Activated CD4-positive, alpha-beta memory T cell treated with anti-CD3 and anti-CD28 coated beads, Interleukin-2, amount 10 ng/mL, durations not matched to agents 7 days and 5 days (primary cell): ENCODE data around the gene CTRB1. TPM values are rescaled to one million over a fixed set of nuclear protein-coding genes. Genes with fewer than 3 reads are reported as not detected.
"Not testable (repeated sequence)": the region's sequence is repeated elsewhere in the genome, so short reads cannot be mapped to it uniquely, and the experiment has no call there.

Experiments
- CTCF ChIA-PET: fragments of 350-600 bp; sonication (Branson Sonifier 250); formaldehyde crosslinking; loops from one replicate; lab custom pipeline; 2021; ENCODE audit warnings: antibody characterized with exemption, inconsistent platforms; lab: Charles Lee
- POLR2A ChIA-PET: fragments of 350-600 bp; sonication (Branson Sonifier 250); formaldehyde crosslinking; loops from one replicate; lab custom pipeline; 2021; ENCODE audit warnings: antibody characterized with exemption; lab: Charles Lee
- DNase-seq: peaks from one replicate; pipeline ENCODE4 v3.0.0-alpha.2; 2020
- H3K27ac Mint-ChIP-seq: one replicate; pipeline ENCODE4 v1.8.0; 2021; ENCODE audit warnings: mild to moderate bottlenecking, mixed read lengths
- H3K27me3 Mint-ChIP-seq: one replicate; pipeline ENCODE4 v1.8.0; 2021; ENCODE audit warnings: mixed read lengths
- H3K36me3 Mint-ChIP-seq: one replicate; pipeline ENCODE4 v1.8.0; 2021; ENCODE audit warnings: low read depth, mixed read lengths
- H3K4me1 Mint-ChIP-seq: one replicate; pipeline ENCODE4 v1.8.0; 2021; ENCODE audit warnings: mixed read lengths
- H3K4me3 Mint-ChIP-seq: one replicate; pipeline ENCODE4 v1.8.0; 2021; ENCODE audit warnings: mild to moderate bottlenecking, mixed read lengths
- H3K9me3 Mint-ChIP-seq: one replicate; pipeline ENCODE4 v1.8.0; 2021; ENCODE audit warnings: mixed read lengths
- total RNA-seq, 2 experiments: library from RNA; stranded (reverse); gene quantifications; one replicate each; pipeline ENCODE4 v1.2.3, GENCODE V29; 2021

CTRB1 gene
- total RNA-seq, 2 experiments from 2014 or later = not detected

DNA sequence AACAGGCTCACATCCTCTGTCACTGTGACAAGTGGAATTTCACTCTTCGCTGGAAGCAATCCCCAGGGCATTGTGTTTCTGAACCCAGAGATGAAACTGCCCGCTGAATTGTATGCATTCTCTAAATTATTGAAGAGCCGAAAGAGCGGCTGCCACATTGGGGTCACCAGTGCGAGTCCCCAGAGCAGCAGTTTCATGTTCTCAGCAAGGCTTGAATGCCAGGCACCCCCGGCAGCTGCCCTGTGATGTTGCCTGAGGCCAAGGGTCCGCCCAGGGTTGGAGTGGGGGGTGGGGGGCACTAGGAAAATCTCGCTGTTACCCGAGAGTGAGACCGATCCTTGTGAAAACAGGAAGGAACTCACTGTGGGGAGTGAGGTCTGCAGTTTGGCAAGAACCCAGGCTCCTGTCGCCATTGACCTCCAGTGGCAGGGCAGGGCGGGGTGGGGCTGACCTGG, 53.3 kb downstream of the CTRB1 start:
- Mint-ChIP-seq H3K27me3 (peaks cover 1% of the 10 kb centered on the region), H3K36me3 (no peaks in the 10 kb centered on the region), H3K4me1 (no peaks in the 10 kb centered on the region), H3K9me3 (no peaks in the 10 kb centered on the region), H3K4me3 (no peak overlapping the region), H3K27ac (no peak overlapping the region)
- DNase-seq = no peak
- CTCF ChIA-PET = no interaction called here
- POLR2A ChIA-PET = no interaction called here

DNA sequence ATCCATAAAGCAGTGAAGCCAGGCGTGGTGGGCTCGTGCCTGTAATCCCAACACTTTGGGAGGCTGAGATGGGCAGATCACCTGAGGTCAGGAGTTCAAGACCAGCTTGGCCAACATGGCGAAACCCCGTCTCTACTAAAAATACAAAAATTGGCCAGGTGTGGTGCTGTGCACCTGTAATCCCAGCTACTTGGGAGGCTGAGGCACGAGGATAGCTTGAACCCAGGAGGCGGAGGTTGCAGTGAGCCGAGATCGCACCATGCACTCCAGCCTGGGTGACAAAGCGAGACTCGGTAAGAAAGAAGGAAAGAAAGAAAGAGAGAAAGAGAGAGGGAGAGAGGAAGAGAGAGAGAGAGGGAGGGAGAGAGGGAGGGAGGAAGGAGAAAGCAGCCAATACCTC, 53.8 kb downstream of the CTRB1 start:
- H3K27ac Mint-ChIP-seq, DNase-seq, H3K4me3 Mint-ChIP-seq, CTCF ChIA-PET, H3K4me1 Mint-ChIP-seq, H3K36me3 Mint-ChIP-seq, H3K27me3 Mint-ChIP-seq, H3K9me3 Mint-ChIP-seq: not testable (repeated sequence)
- POLR2A ChIA-PET = interaction anchor here (0.7 kb wide), 1 partner anchor 62 kb away, joined by 3 read pairs; no protein-coding TSS in a partner anchor

DNA sequence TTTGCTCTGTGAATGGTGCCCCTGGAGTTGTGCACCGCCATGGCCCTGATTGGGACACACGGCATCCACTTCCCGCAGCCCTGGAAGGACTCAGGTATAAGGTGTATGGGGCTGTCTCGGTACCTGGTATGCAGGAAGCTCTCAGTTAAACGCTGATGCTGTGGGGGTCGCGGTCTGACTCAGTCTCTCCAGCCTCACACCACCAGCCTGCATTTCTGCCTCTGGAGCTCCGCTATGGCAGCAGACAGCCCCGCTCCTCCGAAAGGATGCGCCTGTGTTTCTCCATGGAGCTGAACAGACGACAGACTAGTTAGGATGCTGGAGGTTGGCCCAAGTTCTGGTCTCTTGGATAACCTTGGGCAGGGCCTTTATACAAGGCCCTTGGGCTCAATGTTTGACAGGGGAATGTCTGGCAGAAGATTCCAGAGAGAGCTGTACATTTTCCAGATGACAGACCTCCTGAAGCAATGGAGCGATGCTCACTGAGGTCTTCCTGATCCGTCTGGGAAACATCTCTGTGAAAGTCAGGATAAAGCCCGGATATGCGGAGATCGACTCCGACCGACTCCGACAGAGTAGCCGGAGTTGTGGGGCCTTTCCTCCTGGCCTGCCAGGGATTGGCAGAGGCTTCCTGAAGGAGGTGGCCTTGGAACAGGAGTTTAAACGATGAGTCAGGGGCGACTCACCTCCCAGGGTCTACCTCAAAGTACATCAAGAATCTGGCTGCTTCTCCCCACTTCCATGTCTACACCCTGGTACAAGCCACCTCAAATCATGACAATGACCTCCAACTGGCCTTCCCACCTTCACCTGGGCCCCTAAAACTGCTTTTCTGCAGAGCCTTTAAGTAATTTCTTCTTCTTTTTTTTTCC, 54.5 kb downstream of the CTRB1 start:
- POLR2A ChIA-PET = interaction anchor here (0.7 kb wide), 1 partner anchor 61 kb away, joined by 3 read pairs; no protein-coding TSS in a partner anchor

More for the DNA sequence above, 54.5 kb downstream of the CTRB1 start:
- Mint-ChIP-seq H3K4me3 (no peak overlapping the region), H3K27ac (no peak overlapping the region), H3K36me3 (no peaks in the 10 kb centered on the region), H3K27me3 (peaks cover 8% of the 10 kb centered on the region), H3K4me1 (no peaks in the 10 kb centered on the region), H3K9me3 (no peaks in the 10 kb centered on the region)
- no peak for DNase-seq
- CTCF ChIA-PET = no interaction called here

Other genes with a start within 250 kb of the CTRB1 start
- 10 to 100 TPM; 67.1 to 72.3 TPM for gene WDR59, start 233.9 kb upstream of the CTRB1 start, total RNA-seq
- gene ZNRF1, start 220.0 kb upstream of the CTRB1 start, total RNA-seq = 10 to 100 TPM; 22.7 to 25.3 TPM
- gene LDHD, start 102.2 kb upstream of the CTRB1 start, total RNA-seq = under 1 TPM; 0.18 to 0.28 TPM
- gene ZFP1, start 70.5 kb upstream of the CTRB1 start, total RNA-seq = 10 to 100 TPM; 10.8 to 13.3 TPM
- not detected for gene CTRB2, start 11.8 kb upstream of the CTRB1 start, total RNA-seq
- gene BCAR1, start 32.6 kb downstream of the CTRB1 start, total RNA-seq = not detected
- 10 to 100 TPM; 35.1 to 36.2 TPM for gene CFDP1, start 214.5 kb downstream of the CTRB1 start, total RNA-seq
- 10 to 100 TPM; 30.8 to 33.9 TPM for gene TMEM170A, start 245.7 kb downstream of the CTRB1 start, total RNA-seq